GM12878 (cell line): ENCODE measurements around the gene NFE2L3.

ENCODE experiments used
- FOXM1 ChIP-seq: IDR thresholded peaks from 2 replicates; pipeline ENCODE4 v1.6.1; 2012; ENCODE audit warnings: low read depth, mild to moderate bottlenecking, inconsistent platforms, low read length, moderate library complexity
- MAX ChIP-seq: IDR thresholded peaks from 2 replicates; pipeline ENCODE4 v1.6.1; 2012; ENCODE audit warnings: low read depth, low read length, improper control_type of control experiment
- MXI1 ChIP-seq: fragments of 150-350 bp; IDR thresholded peaks from 2 replicates; pipeline ENCODE4 v1.6.1; 2011; ENCODE audit warnings: low read depth, mild to moderate bottlenecking, inconsistent platforms, low read length, improper control_type of control experiment
- RAD21 ChIP-seq: IDR thresholded peaks from 2 replicates; pipeline ENCODE4 v1.6.1; 2011; ENCODE audit warnings: mild to moderate bottlenecking, low read depth, low read length, moderate library complexity; ENCODE audit not compliant: insufficient read depth
- RUNX3 ChIP-seq: IDR thresholded peaks from 2 replicates; pipeline ENCODE4 v1.6.1; 2012; ENCODE audit warnings: low read length, inconsistent platforms
- SKIL ChIP-seq: fragments of 450-650 bp; IDR thresholded peaks from 2 replicates; pipeline ENCODE4 v1.6.1; 2017; ENCODE audit warnings: mild to moderate bottlenecking, low read depth, inconsistent platforms; ENCODE audit not compliant: poor library complexity, severe bottlenecking
- ZNF274 ChIP-seq: IDR thresholded peaks from one replicate; pipeline ENCODE4 v1.8.0; 2011; ENCODE audit not compliant: insufficient read length, insufficient read depth
- TF ChIP-seq, protein P1 (sequence below): fragments of 450-650 bp; IDR thresholded peaks from 2 replicates; pipeline ENCODE4 v1.6.1; 2017; ENCODE audit warnings: antibody characterized with exemption, mild to moderate bottlenecking, moderate library complexity

DNA sequence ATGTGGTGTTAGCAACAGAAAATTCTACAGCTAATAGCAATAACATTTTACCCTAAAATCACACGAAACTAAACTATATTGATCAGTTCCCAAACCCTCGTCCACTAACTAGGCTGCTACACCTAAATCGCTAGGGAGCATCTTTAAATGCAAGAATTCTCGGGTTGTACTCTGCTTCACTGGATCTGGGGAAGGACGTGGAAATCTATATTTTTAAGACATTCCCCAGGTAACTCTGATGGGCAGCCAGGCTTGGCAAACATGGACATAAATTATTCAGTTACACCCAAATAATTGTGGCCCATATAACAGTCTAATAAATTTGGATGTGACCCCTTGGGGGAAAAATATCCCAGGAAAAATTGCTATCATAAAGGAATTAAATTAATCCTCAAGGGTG lies 36.3 kb upstream of the NFE2L3 start:
- TF ChIP-seq SKIL (no peak), MAX (no peak), MXI1 (no peak), ZNF274 (no peak), FOXM1 (no peak), RAD21 (no peak), RUNX3 (no peak)
- TF ChIP-seq, protein P1, sequence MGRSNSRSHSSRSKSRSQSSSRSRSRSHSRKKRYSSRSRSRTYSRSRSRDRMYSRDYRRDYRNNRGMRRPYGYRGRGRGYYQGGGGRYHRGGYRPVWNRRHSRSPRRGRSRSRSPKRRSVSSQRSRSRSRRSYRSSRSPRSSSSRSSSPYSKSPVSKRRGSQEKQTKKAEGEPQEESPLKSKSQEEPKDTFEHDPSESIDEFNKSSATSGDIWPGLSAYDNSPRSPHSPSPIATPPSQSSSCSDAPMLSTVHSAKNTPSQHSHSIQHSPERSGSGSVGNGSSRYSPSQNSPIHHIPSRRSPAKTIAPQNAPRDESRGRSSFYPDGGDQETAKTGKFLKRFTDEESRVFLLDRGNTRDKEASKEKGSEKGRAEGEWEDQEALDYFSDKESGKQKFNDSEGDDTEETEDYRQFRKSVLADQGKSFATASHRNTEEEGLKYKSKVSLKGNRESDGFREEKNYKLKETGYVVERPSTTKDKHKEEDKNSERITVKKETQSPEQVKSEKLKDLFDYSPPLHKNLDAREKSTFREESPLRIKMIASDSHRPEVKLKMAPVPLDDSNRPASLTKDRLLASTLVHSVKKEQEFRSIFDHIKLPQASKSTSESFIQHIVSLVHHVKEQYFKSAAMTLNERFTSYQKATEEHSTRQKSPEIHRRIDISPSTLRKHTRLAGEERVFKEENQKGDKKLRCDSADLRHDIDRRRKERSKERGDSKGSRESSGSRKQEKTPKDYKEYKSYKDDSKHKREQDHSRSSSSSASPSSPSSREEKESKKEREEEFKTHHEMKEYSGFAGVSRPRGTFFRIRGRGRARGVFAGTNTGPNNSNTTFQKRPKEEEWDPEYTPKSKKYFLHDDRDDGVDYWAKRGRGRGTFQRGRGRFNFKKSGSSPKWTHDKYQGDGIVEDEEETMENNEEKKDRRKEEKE, result no peak
